Ureter (tissue), 1 donor: ENCODE results near the gene TSPAN3. TPM values are rescaled to one million over a fixed set of nuclear protein-coding genes. Genes with fewer than 3 reads are reported as not detected.

Experiments used
- DNase-seq: peaks from one replicate; pipeline ENCODE4 v3.0.0-alpha.2; 2020; ENCODE audit warnings: low spot score
- total RNA-seq: library from RNA; stranded (reverse); gene quantifications from one replicate; pipeline ENCODE4 v1.2.4, GENCODE V29; 2023
- donor health status: DM: yes; HTN: yes; CAD: no.

TSPAN3 gene
- 166 TPM for total RNA-seq

DNA sequence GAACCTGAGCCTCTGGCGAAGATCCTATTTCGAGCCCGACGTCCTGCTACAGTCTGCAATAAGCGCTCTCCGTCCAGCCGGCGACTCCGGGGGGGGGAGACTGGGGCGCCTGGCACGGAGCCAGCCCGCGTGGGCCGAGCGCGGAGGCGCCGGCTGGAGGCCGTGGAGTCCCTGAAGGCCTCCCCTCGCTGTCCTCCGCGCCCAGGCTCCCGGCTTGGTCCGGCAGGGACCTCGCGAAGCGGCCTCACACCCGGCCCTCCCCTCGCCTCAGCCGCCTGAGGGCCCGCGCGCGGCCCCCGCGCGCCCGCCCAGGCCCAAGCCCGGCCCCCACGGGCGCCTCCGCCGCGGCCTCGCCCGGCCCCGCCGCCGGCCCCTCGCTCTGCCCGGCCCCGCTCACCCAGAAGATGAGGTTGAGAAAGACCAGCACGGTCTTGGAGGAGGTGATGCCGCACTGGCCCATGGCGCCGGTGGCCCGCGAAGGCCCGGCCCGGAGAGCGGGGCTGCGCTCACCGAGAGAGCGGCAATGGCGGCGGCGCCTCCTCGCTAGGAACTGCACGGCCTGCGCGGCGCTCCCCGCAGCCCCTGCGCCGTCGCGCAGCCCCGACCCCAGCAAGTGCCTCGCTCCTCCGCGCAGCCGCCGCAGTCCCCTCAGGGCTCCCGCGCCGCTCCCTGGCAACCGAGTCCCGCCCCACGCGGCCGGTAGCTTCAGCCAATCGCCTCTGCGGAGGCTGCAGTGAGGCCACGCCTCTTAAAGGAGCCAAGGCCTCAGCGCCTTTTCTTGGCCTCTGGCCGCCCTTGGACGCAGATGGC is at the start of gene TSPAN3:
Gene TSPAN3, minus strand, starts transcription at position 615 of the 810 bp plus-strand sequence. Its CDS starts 155 bp downstream, at position 460.
- peak; percentile 89 for DNase-seq

- no peak for DNase-seq
Observed at GRCh38 chr15:77120576-77120975, 49.7 kb upstream of the TSPAN3 start.

- DNase-seq = no peak
Observed at GRCh38 chr15:77119446-77119845, 48.5 kb upstream of the TSPAN3 start.

GRCh38 chr15:77118882-77119321 is 48.0 kb upstream of the TSPAN3 start:
- peak; percentile 60 for DNase-seq

GRCh38 chr15:77115179-77115578 is 44.3 kb upstream of the TSPAN3 start:
- DNase-seq = no peak

DNA sequence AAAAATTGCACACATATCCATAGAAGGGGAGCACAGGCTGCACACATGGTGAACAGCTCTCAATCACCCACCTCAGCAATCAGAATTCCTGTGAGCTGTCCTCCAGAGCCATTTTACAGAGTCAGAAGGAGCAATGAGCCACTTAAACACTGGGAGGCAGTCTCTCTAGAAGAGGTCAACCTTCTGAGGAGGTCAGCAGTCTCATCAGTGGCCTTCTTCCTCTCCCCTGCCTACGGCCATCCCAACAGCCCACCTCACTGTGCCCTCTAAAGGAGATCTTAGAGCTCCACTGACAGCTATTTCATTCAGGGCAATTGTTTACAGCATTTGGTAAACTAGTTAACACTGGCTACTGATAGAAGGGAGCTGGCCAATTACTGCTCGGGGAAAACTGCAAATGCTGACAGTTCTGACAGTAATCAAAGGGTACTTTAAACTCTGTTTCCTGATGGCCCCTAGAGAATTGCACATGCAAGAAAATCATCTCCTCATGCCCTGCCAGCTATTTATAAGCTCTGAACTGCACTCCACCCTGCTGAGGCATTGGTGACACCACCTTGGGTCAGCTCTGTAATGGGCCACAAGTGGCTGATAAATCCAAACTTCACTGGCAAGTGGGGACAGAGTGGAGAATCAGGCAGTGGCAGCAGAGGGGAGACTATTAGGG is 42.1 kb upstream of the TSPAN3 start:
- no peak for DNase-seq

DNA sequence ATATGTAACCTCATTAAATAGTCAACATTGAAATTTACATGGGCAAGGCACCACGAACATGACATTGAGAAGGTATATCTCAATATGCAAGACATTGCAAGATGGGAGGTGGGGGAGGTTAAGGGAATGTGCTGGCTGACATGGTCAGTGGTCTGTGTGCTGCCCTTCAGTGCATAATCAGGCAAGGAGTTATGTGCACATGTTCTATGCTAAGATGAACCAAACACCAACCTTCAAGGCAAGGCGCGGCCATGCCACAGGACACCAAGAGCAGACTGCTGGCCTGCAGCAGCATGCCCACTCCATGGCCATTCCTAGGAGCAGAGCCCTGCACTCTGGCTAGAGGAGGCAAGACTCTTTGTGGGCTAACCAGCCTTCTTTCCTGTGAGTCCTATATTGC is 40.9 kb upstream of the TSPAN3 start:
- DNase-seq = no peak

DNA sequence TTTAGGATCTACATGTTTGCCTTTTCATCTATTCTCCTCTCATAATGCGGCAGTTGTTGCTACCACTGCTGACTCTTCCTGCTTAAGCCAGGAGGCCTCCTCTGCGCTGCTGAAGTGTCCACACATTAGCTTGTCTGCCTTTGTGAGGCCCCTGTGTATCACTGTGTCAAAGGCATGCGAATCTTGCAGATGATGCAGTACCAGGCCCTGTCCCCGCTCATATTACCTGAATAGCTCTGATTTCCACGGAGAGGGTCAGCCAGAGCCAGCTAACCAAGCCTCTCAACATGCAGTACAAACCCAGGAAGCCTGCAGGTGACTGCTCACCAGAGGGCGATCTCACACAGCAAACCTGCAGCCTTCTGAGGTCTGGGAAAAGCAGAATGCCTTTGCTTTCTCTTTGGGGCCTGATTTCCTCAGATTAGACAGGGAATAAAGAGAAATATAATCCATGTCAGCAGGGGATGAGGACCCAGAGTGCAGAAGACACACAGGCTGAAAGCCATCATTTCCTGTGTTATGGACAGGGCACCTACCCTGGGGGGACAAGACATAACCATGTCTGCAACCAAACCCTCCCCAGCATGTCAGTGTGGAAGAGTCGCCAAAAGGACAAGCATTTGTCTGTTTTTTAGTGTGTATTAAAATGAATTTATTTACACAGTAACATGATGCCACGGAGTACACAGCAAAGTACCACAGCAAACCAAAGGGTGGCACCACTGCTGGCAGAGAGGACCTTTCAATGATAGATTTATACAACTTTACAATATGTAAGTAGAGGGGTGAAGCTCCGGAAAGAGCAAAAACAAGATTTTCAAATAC is 36.8 kb upstream of the TSPAN3 start:
- peak; percentile 64 for DNase-seq

DNA sequence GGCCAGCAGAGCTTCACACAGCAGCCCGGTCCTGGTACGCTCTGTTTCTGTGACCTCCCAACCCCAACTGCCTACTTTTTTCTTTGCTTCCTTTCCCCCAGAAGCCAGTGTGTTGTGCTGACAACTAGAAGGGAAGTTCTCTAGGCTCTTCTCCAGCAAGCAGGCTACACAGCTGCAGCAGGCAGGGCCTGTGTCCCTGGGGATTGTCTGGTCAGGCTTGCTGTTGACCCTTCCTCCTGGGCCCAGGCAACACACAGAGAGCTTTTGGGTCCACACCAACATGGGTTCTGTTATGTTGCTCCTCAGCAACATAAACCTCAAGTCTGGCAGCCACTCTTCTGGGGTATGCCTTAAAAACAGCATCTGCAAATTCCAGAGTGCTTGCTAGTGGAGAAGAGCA is 36.2 kb upstream of the TSPAN3 start:
- no peak for DNase-seq

GRCh38 chr15:77104155-77104554 is 33.2 kb upstream of the TSPAN3 start:
- no peak for DNase-seq

DNA sequence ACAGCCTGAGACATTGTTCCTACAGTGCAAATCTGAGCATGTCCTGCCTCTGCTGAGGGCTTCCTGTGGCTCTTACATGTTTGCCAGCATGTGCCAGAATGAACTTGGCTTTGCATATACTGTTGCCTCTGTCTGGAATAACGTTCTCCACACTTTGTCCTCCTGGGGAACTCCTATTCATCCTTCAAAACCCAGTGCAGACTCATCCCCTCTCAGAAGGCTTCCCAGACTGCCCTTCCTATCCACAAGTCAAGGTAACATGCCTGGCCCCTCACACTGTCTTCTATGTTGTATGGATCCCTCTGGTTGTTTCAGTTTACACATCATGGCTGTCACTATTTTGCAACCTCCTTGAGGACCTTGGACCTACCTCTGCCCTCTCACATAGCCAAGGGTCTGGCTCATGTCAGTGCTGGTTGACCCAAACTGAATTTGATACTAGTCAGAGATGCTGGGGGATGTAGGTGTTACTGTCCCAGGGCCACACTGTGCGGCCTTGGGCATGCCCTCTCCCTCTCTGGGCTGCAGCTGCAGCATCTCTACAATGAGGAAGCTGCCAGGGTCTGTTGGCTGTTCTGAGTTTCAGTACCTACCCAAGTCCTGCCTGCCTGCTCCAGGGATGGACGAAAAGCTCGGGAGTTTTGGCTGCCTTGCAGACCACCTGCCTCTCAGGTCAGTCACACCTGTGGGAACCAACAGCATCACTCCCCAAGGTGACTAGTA is 29.0 kb upstream of the TSPAN3 start:
- peak; percentile 32 for DNase-seq

- DNase-seq = peak; percentile 34
Observed at GRCh38 chr15:77098572-77098971, 27.7 kb upstream of the TSPAN3 start.

DNA sequence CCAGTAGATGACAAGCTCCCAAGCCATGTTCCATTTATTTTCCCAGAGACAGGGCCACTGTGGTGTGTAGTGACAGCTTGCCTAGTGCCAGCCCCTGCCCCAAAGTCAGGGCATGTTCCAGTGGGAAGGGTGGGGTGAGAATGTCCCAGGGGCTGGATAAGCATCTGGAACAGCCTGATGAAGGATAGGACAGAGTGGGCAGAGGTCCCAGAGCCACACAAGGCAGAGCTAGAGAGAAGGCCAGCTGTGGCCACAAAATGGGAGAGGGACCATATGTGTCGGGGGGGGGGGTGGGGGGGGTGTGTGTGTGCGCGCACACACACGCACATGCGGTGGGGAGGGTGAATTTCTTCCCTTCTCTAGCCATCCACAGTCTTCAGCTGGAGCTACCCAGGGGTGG is 27.0 kb upstream of the TSPAN3 start:
- DNase-seq = no peak

DNA sequence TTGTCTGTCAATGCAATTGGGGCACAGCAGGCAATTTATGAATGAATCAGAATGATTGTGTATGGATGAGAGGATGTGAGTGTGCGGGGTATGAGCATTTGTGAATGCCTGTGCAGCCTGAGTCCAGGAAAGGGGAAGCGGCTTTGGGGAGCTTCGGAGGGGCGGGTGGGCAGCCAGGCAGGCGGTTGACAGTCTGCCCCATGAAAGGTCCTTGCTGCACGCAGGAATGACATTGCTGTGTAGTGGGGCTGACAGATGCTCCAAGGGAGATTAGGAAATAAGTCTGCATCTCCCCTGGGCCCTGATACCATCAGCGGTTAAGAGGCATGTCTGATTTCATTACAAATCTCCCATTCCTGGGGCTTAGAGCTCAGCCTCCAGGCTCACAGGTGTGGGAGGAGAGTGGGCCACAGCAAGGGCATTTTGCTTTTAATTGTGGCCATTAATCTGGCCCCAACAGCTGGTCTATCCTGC is 26.4 kb upstream of the TSPAN3 start:
- DNase-seq = peak; percentile 18

- peak; percentile 27 for DNase-seq
Observed at GRCh38 chr15:77096541-77096940, 25.6 kb upstream of the TSPAN3 start.

GRCh38 chr15:77096138-77096537 is 25.2 kb upstream of the TSPAN3 start:
- peak; percentile 10 for DNase-seq

GRCh38 chr15:77094397-77095030 is 23.6 kb upstream of the TSPAN3 start:
- peak; percentile 8 for DNase-seq

DNA sequence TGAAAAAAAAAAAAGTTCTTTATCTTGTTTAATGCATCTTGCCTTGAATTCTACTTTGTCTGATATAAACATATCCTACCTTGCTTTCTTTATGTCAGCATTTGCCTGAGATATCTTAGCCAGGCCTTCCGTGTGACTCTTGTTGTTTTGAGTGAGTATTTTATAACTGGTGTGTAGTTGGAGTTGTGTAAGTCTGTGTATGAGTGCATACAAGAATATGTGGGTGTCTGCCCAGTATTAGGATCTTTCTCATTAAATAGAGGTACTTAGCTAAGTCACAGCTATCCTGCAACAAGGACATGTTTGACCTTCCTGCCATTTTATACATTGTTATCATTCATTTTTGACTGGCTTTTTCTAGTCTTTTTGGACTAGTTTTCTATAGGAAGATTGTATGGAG is 22.5 kb upstream of the TSPAN3 start:
- no peak for DNase-seq

DNA sequence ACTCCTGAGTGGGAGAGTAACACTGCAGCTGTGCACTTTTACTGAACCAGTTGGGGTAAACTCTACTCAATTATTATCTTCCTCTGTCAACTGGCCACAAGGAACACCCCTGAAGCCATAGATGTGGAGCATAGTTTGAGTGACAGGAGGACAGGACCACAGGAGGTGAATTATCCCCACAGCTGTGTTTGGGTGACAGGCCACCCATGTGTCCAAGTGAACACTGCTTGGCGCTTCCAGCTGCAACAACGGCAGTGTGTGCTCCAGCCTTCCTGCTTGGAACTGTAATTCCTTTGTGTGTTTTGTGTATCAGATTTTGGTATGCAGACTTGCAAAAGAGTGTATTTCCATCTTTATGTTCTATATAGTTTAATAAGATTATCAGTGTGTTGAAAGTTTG is 20.2 kb upstream of the TSPAN3 start:
- no peak for DNase-seq

GRCh38 chr15:77087213-77087612 is 16.3 kb upstream of the TSPAN3 start:
- peak; percentile 26 for DNase-seq

DNA sequence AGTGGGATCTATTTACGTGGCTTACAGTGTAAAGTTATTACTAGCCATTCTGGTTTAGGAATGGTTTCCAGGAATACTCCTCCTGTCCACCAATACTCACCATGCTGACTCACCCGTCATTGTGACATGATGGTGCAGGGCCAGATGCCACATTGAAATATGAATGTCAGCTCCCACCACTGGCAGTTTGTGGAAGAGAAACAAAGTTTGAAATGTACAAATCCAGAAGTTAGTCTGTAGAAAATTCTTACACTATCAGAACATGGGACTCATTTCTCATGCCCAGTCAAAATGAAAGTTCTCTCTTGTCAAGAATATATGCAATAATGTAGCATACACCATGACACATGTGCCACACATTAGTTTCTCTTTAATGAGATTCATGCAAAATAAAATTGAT is 14.4 kb upstream of the TSPAN3 start:
- peak; percentile 25 for DNase-seq
